SU-DHL-6 (cell line): ENCODE measurements around the gene SBNO2.

Source experiments
- H2AFZ ChIP-seq: fragments of 200-600 bp; sonication (generic); 2 replicates; pipeline ENCODE4 v1.6.1; 2014; ENCODE audit warnings: low read depth, mild to moderate bottlenecking, moderate library complexity, mixed read lengths, antibody characterized with exemption, low read length; ENCODE audit not compliant: severe bottlenecking
- H3F3A ChIP-seq: fragments of 200-600 bp; shearing (Covaris generic); 2 replicates; pipeline ENCODE4 v1.6.0; 2016; ENCODE audit warnings: antibody characterized with exemption, mild to moderate bottlenecking; ENCODE audit not compliant: insufficient read depth
- H3K27ac ChIP-seq: fragments of 200-600 bp; sonication (generic); 2 replicates; pipeline ENCODE4 v1.5.1; 2016; ENCODE audit warnings: low read depth, mild to moderate bottlenecking, low read length, moderate library complexity, mixed read lengths
- H3K27me3 ChIP-seq: fragments of 200-600 bp; sonication (generic), shearing (Covaris generic); 2 replicates; pipeline ENCODE4 v1.6.0; 2014; ENCODE audit warnings: mild to moderate bottlenecking, low read length
- H3K36me3 ChIP-seq: fragments of 200-600 bp; sonication (generic); 2 replicates; pipeline ENCODE4 v1.6.1; 2014; ENCODE audit warnings: mild to moderate bottlenecking, low read length, mixed read lengths
- H3K4me2 ChIP-seq: fragments of 300-600, 200-600 bp; shearing (Covaris generic), sonication (generic); 2 replicates; pipeline ENCODE4 v1.6.0; 2014; ENCODE audit warnings: low read length, low read depth, mild to moderate bottlenecking; ENCODE audit not compliant: poor library complexity, severe bottlenecking
- H3K4me3 ChIP-seq: fragments of 200-600 bp; sonication (generic); 2 replicates; pipeline ENCODE4 v1.5.1; 2014; ENCODE audit warnings: antibody characterized with exemption, low read length, mild to moderate bottlenecking, mixed read lengths; ENCODE audit not compliant: insufficient read depth, poor library complexity, severe bottlenecking
- H3K79me2 ChIP-seq: fragments of 200-600 bp; sonication (generic); 2 replicates; pipeline ENCODE4 v1.6.1; 2014; ENCODE audit warnings: mild to moderate bottlenecking, low read length, moderate library complexity; ENCODE audit not compliant: insufficient read depth
- H3K9ac ChIP-seq: fragments of 200-600 bp; sonication (generic); 2 replicates; pipeline ENCODE4 v1.7.0; 2014; ENCODE audit warnings: mild to moderate bottlenecking, low read length
- H3K9me2 ChIP-seq: fragments of 200-600 bp; sonication (generic); replicated peaks from 2 replicates; pipeline ENCODE4 v1.6.1; 2014; ENCODE audit warnings: low read length; ENCODE audit not compliant: insufficient read depth
- H3K9me3 ChIP-seq: fragments of 200-600 bp; sonication (generic); 2 replicates; pipeline ENCODE4 v1.6.1; 2014; ENCODE audit warnings: low read length, mixed read lengths; ENCODE audit not compliant: insufficient read depth
- H4K20me1 ChIP-seq: fragments of 200-600 bp; sonication (generic); 2 replicates; pipeline ENCODE4 v1.6.1; 2014; ENCODE audit warnings: low read depth, mild to moderate bottlenecking, antibody characterized with exemption, low read length, moderate library complexity, mixed read lengths
- EZH2phosphoT487 ChIP-seq: fragments of 200-600 bp; sonication (generic), shearing (Covaris generic); conservative IDR thresholded peaks from 2 replicates; pipeline ENCODE4 v1.6.1; 2018; ENCODE audit warnings: mild to moderate bottlenecking, antibody characterized with exemption, low read length, moderate library complexity, mixed read lengths
- TF ChIP-seq, protein P1 (sequence below): fragments of 200-600 bp; sonication (generic); IDR thresholded peaks from one replicate; pipeline ENCODE4 v1.5.1; 2017; ENCODE audit warnings: antibody characterized with exemption, mild to moderate bottlenecking, low read length, moderate library complexity; ENCODE audit not compliant: insufficient read depth, poor library complexity, severe bottlenecking

SBNO2 gene

DNA sequence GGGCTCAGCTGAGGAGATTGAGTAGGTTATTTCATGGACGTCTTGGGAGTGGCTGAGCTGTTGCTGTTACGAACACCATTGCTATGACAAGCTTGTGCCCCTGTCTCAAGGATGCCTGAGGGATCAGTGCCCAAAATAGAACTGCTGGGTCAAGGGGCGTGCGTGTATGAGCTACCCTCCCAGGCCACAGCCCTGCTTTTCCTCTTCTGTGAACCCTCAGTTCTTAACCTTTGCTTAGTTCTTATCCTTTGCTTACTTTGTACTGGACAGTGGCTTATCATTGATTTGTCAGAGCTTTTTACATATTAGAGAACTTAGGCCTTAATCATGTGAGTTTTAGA lies 98.1 kb downstream of the SBNO2 start:
- H3K9ac ChIP-seq: no peak overlapping the region
- H3K36me3 ChIP-seq: peaks cover 8% of the 10 kb centered on the region
- H2AFZ ChIP-seq: no peak overlapping the region
- H3K79me2 ChIP-seq: 0 out of 2 replicates have a peak, but pooled peaks cover under 1% of the 10 kb centered on the region
- H3K4me3 ChIP-seq: no peak overlapping the region
- no peaks in the 10 kb centered on the region for H4K20me1 ChIP-seq
- H3F3A ChIP-seq: peaks cover 34% of the 10 kb centered on the region
- no peak overlapping the region for H3K4me2 ChIP-seq
- no peaks in the 10 kb centered on the region for H3K9me3 ChIP-seq
- H3K27ac ChIP-seq: peak overlapping the region; percentile 91
- TF ChIP-seq, protein P1, sequence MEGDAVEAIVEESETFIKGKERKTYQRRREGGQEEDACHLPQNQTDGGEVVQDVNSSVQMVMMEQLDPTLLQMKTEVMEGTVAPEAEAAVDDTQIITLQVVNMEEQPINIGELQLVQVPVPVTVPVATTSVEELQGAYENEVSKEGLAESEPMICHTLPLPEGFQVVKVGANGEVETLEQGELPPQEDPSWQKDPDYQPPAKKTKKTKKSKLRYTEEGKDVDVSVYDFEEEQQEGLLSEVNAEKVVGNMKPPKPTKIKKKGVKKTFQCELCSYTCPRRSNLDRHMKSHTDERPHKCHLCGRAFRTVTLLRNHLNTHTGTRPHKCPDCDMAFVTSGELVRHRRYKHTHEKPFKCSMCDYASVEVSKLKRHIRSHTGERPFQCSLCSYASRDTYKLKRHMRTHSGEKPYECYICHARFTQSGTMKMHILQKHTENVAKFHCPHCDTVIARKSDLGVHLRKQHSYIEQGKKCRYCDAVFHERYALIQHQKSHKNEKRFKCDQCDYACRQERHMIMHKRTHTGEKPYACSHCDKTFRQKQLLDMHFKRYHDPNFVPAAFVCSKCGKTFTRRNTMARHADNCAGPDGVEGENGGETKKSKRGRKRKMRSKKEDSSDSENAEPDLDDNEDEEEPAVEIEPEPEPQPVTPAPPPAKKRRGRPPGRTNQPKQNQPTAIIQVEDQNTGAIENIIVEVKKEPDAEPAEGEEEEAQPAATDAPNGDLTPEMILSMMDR: no peak
- TF ChIP-seq EZH2phosphoT487: no peak
- no peaks in the 10 kb centered on the region for H3K9me2 ChIP-seq
- no peaks in the 10 kb centered on the region for H3K27me3 ChIP-seq

DNA sequence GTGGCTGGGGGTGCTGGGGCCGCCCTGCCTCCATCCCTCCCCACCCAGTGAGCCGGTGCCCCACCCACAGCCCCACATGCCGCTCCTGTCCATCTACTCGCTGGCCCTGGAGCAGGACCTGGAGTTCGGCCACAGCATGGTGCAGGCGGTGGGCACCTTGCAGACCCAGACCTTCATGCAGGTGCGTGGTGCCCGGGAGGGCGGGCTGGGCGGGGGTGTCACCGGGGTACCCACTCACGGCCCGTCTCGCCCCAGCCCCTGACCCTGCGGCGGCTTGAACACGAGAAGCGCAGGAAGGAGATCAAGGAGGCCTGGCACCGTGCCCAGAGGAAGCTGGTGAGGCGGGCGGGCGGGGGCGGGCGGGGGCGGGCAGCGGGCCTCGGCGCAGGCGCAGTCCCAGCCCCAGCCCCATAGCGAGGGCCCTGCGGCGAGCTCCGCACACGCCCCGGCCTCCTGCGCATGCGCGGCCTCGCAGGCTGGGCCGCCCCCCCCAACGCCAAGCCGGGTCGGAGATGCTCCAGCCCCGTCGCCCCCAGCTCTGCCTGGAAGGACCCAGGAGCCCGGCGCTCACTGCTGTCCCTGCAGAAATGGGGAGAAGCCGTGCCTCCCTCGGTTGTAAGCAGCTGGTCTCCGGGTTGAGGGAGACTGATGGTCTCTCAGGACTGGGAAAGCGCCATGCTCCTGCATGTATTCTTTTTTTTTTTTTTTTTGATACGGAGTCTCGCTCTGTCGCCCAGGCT lies 99.4 kb downstream of the SBNO2 start:
- Histone ChIP-seq H3K27ac (peak overlapping the region; percentile 91), H3K4me3 (peak overlapping the region; percentile 39), H3K9me2 (no peaks in the 10 kb centered on the region), H2AFZ (no peak overlapping the region), H3K27me3 (no peaks in the 10 kb centered on the region), H3K9ac (peak overlapping the region; percentile 52; the same call in 1 of the 2 replicates), H3F3A (peaks cover 38% of the 10 kb centered on the region), H3K9me3 (no peaks in the 10 kb centered on the region), H4K20me1 (no peaks in the 10 kb centered on the region), H3K79me2 (peaks cover 7% of the 10 kb centered on the region; the same call in 1 of the 2 replicates), H3K4me2 (peak overlapping the region; percentile 78), H3K36me3 (peaks cover 8% of the 10 kb centered on the region)
- no peak for TF ChIP-seq EZH2phosphoT487
- TF ChIP-seq, protein P1: no peak

DNA sequence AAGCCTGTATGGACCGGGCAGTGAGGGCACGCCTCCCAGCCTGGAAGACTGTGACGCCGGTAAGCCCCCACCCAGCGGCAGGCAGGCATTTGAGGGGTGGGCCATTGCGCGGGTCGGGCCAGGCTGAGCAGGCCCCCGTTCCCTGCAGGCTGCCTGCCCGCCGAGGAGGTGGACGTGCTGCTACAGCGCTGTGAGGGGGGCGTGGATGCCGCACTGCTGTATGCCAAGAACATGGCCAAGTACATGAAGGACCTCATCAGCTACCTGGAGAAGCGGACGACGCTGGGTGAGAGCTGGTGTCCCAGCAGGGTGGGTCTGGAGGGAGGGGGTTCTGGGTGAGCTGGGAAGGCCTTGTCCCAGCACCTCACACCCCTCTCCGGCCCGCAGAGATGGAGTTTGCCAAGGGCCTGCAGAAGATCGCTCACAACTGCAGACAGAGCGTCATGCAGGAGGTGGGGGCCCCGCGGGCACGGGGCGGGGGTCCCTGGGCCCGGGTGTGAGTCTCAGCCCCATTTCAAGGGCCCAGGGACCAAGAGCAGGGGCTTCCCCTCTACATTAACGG lies 100.0 kb downstream of the SBNO2 start:
- Histone ChIP-seq H3F3A (peaks cover 44% of the 10 kb centered on the region), H3K27me3 (no peaks in the 10 kb centered on the region), H3K79me2 (peaks cover 7% of the 10 kb centered on the region), H4K20me1 (no peaks in the 10 kb centered on the region), H3K4me3 (peak overlapping the region; percentile 35), H3K36me3 (peaks cover 8% of the 10 kb centered on the region), H3K4me2 (peak overlapping the region; percentile 62), H2AFZ (no peak overlapping the region), H3K27ac (peak overlapping the region; percentile 79), H3K9me2 (no peaks in the 10 kb centered on the region), H3K9ac (peak overlapping the region; percentile 49; the same call in 1 of the 2 replicates), H3K9me3 (no peaks in the 10 kb centered on the region)
- TF ChIP-seq EZH2phosphoT487: no peak
- TF ChIP-seq, protein P1: no peak
